Astrocyte of the spinal cord (primary cell): ENCODE measurements around the gene WDPCP.

Experiments used
- DNase-seq: peaks from one replicate; pipeline ENCODE4 v3.0.0; 2011; ENCODE audit warnings: low read depth, low spot score
- H3K4me3 ChIP-seq: 2 replicates; pipeline ENCODE4 v1.5.1; 2011; ENCODE audit warnings: low read depth, mild to moderate bottlenecking, low read length, moderate library complexity
- in situ Hi-C: cut with HindIII; loops from 2 replicates; pipeline ENCODE4 v1.10.0; 2017; ENCODE audit warnings: low sequenced_read_pairs
- TF ChIP-seq, protein P1 (sequence below): IDR thresholded peaks from 2 replicates; pipeline ENCODE4 v1.5.1; 2012; ENCODE audit warnings: low read depth, mild to moderate bottlenecking, low read length, inconsistent platforms

Gene WDPCP

GRCh38 chr2:63438181-63438580 is 150.1 kb downstream of the WDPCP start:
- DNase-seq, result no peak
- in situ Hi-C loops, result no loop called here
- TF ChIP-seq, protein P1, sequence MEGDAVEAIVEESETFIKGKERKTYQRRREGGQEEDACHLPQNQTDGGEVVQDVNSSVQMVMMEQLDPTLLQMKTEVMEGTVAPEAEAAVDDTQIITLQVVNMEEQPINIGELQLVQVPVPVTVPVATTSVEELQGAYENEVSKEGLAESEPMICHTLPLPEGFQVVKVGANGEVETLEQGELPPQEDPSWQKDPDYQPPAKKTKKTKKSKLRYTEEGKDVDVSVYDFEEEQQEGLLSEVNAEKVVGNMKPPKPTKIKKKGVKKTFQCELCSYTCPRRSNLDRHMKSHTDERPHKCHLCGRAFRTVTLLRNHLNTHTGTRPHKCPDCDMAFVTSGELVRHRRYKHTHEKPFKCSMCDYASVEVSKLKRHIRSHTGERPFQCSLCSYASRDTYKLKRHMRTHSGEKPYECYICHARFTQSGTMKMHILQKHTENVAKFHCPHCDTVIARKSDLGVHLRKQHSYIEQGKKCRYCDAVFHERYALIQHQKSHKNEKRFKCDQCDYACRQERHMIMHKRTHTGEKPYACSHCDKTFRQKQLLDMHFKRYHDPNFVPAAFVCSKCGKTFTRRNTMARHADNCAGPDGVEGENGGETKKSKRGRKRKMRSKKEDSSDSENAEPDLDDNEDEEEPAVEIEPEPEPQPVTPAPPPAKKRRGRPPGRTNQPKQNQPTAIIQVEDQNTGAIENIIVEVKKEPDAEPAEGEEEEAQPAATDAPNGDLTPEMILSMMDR, result no peak
- H3K4me3 ChIP-seq, result no peak overlapping the region

GRCh38 chr2:63436488-63436887 is 151.8 kb downstream of the WDPCP start:
- DNase-seq, result no peak

DNA sequence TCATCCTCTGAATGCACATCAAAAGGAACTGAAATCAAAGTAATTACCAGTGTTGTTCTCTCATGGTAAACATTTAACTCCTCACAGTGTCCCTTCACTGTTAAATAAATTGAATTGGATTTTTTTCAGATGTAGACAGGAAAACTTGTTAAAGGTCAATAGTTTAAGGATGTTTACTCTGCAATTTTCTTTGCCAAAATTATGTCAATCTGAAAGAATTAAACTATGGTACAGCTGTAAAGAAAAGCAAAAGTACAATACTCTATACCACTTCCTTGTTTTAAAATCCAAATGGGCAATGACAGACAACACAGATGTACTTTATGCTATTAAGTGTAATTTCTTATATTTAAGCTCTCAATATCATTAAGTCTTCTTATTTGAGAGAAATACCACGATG is 153.2 kb downstream of the WDPCP start:
- TF ChIP-seq, protein P1, result no peak
- in situ Hi-C loops, result no loop called here
- no peak for DNase-seq
- H3K4me3 ChIP-seq, result no peak overlapping the region

More at GRCh38 chr2:63436488-63436887, 151.8 kb downstream of the WDPCP start:
- H3K4me3 ChIP-seq, result no peak overlapping the region
- in situ Hi-C loops, result no loop called here
- TF ChIP-seq, protein P1, result no peak

GRCh38 chr2:63434024-63435001 is 154.0 kb downstream of the WDPCP start:
- H3K4me3 ChIP-seq, result no peak overlapping the region
- TF ChIP-seq, protein P1, result no peak
- in situ Hi-C loops, result no loop called here
- DNase-seq, result no peak

DNA sequence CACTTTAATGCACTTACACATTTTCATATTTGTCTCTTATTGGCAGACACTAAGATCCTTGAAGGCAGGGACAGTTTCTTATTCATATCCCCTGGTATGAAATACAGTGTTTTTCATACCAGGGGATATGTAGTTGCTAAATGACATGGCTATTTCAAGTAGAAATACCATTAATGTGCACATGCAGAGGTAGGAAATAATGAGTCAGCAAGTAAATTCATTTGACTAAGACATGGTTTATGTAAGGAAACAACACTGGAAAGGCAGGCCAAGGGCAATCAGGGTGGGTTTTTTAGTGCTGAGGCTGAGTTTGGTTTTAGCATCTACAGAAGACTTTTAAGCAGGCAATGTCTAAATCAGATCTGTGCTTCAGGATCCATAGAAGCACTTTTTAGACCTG is 155.9 kb downstream of the WDPCP start:
- in situ Hi-C loops, result no loop called here
- H3K4me3 ChIP-seq, result no peak overlapping the region
- TF ChIP-seq, protein P1, result no peak
- DNase-seq, result peak; percentile 45

DNA sequence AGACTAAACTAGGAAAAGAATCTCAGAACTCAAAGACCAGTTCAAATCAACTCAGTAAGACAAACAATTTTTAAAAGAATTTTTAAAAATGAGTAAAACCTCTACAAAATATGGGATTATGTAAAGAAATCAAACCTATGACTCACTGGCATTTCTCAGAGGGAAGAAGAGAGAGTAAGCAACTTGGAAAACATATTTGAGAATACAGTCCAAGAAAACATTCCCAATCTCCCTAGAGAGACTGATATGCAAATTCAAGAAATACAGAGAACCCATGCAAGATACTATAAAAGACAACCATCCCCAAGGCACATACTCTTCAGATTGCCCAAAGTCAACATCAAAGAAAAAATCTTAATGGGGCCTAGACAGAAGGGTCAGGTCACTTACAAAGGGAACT is 162.7 kb downstream of the WDPCP start:
- no peak for DNase-seq
- H3K4me3 ChIP-seq, result no peak overlapping the region
- in situ Hi-C loops, result no loop called here
- TF ChIP-seq, protein P1, result no peak
